GM18951 (cell line): ENCODE measurements around the gene UPK1A.
A peak's percentile ranks its signal among the peaks of the same experiment; 100 is the strongest.
"Not testable (repeated sequence)": the region's sequence is repeated elsewhere in the genome, so short reads cannot be mapped to it uniquely, and the experiment has no call there.

Experiments
- POLR2A ChIP-seq: IDR thresholded peaks from 4 replicates; pipeline ENCODE4 v1.6.1; 2011; ENCODE audit warnings: mild to moderate bottlenecking; ENCODE audit not compliant: insufficient read length, insufficient read depth; ENCODE audit errors: extremely low read depth
- in situ Hi-C: fragments of 300-500 bp; cut with MboI; formaldehyde crosslinking; loops from one replicate; pipeline ENCODE4 v1.12.0; 2022; ENCODE audit warnings: low sequenced_read_pairs, mixed read lengths, inconsistent platforms; ENCODE audit not compliant: unreplicated experiment

UPK1A gene

DNA sequence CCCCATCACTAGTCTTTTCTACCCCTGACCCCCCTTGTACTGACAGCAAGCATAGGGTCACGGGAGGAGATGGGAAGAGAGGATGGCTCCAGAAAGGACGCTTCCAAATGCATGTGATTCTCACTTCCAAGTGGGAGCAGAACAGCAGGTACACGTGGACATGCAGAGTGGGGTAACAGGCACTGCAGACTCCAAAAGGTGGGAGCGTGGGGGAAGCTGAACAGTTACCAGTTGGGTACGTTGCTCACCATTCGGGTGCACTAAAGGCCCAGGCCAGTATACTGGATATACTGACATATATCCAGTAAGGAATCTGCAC is 27.0 kb upstream of the UPK1A start:
- in situ Hi-C loops, result no loop called here
- no peak for TF ChIP-seq POLR2A

- in situ Hi-C loops, result no loop called here
- TF ChIP-seq POLR2A, result no peak
Observed at GRCh38 chr19:35639863-35640262, 26.5 kb upstream of the UPK1A start.

GRCh38 chr19:35641515-35642151 is 24.7 kb upstream of the UPK1A start, which contains the start of gene ETV2:
Gene ETV2 (plus strand): TSS chr19:35641745. CDS start chr19:35642461, 716 bp downstream.
- TF ChIP-seq POLR2A, result no peak
- in situ Hi-C loops, result no loop called here

DNA sequence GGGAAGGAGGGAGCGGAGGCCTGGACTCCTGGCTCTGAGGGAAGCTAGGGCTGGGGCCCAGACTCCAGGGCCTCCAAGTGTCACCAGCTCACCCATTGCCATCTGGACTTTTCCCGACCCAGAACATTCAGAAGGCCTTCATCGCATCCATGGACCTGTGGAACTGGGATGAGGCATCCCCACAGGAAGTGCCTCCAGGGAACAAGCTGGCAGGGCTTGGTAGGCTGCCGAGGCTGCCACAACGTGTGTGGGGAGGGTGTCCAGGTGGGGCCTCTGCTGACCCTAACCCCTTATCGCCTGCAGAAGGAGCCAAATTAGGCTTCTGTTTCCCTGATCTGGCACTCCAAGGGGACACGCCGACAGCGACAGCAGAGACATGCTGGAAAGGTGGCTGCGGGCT is 24.0 kb upstream of the UPK1A start:
- in situ Hi-C loops, result no loop called here
- TF ChIP-seq POLR2A, result no peak

GRCh38 chr19:35642798-35643254 is 23.5 kb upstream of the UPK1A start:
- in situ Hi-C loops, result no loop called here
- no peak for TF ChIP-seq POLR2A

DNA sequence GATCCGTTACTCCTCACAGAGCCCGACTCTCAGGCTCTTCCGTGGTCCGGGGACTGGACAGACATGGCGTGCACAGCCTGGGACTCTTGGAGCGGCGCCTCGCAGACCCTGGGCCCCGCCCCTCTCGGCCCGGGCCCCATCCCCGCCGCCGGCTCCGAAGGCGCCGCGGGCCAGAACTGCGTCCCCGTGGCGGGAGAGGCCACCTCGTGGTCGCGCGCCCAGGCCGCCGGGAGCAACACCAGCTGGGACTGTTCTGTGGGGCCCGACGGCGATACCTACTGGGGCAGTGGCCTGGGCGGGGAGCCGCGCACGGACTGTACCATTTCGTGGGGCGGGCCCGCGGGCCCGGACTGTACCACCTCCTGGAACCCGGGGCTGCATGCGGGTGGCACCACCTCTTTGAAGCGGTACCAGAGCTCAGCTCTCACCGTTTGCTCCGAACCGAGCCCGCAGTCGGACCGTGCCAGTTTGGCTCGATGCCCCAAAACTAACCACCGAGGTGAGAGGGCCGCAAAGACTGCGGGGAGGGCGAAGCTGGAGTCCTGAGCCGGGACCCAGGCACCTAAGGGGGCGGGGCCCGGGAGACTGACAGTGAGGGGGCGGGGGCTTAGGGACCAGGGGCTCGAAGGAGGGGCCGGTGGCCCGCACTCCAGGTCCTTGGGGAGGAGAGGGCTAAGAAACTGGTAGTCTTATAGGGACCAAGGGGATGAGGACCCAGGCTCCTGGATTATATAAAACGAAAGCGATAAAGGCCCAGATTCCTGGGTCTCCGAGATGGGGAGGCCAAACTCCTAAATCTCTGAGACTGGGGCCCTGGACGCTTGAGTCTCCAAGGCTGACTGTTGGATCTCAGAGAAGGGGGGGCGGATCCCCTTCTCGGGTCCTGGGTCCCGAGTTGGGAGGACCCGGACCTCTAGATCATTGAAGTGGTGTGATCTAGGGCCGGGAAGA is 22.8 kb upstream of the UPK1A start:
- peak; percentile 91 for TF ChIP-seq POLR2A
- in situ Hi-C loops, result no loop called here

DNA sequence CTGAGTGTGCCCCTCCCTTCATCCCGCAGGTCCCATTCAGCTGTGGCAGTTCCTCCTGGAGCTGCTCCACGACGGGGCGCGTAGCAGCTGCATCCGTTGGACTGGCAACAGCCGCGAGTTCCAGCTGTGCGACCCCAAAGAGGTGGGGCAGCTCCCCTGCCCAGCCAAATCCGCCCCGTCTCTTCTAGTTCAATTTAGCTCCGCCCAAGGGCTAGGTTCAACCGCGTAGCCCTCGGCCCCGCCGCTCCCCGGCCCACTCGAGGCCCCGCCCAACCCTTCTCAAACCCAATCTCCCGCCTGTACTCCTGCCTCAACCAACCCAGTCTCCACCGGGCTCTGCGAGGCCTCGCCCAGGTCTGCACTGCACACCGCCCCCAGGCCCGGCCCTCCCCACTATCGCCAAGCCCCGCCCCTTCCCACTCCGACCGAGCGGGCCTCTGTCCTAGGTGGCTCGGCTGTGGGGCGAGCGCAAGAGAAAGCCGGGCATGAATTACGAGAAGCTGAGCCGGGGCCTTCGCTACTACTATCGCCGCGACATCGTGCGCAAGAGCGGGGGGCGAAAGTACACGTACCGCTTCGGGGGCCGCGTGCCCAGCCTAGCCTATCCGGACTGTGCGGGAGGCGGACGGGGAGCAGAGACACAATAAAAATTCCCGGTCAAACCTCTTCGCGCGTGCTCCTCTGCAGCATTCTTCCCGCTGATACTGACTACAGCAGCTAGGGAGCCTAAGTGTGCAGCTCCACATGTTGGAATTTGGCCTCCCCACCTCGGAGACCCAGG is 21.9 kb upstream of the UPK1A start:
- in situ Hi-C loops, result no loop called here
- peak; percentile 55 for TF ChIP-seq POLR2A

- in situ Hi-C loops, result no loop called here
- TF ChIP-seq POLR2A, result no peak
Observed at GRCh38 chr19:35644987-35645679, 21.2 kb upstream of the UPK1A start.

DNA sequence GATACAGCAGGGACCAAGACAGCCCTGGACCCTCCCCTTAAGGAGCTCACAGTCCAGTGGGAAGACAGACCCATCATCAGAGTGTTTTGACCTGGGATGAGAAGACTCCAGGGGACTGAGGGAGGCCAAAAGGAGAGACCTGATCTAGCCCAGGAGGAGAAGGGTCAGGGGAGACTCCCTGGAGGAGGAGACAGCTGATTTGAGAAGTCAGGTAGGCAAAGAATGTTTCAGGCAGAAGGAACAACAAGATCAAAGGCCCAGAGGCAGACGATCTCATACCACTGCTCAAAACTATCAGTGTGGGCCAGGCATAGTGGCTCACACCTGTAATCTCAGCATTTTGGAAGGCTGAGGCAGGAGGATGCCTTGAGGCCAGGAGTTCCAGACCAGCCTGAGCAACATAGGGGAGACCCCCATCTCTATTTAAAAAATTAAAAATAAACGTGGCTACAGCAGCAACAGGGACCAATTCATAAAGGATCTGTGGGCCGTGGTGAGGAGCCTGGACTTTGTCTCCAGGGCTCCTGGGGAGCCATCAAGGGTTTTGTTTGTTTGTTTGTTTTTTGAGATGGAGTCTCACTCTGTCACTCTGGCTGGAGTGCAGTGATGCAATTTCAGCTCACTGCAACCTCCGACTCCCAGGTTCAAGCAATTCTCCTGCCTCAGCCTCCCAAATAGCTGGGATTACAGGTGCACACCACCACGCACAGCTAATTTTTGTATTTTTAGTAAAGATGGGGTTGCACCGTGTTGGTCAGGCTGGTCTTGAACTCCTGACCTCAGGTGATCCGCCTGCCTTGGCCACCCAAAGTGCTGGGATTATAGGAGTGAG is 20.4 kb upstream of the UPK1A start:
- in situ Hi-C loops, result no loop called here
- no peak for TF ChIP-seq POLR2A

- TF ChIP-seq POLR2A, result peak; percentile 92
- in situ Hi-C loops, result no loop called here
Observed at GRCh38 chr19:35648017-35648961, 18.0 kb upstream of the UPK1A start, which contains the start of gene COX6B1. Gene COX6B1 (plus strand): TSS chr19:35648323. CDS start chr19:35651244, 2,921 bp downstream.

DNA sequence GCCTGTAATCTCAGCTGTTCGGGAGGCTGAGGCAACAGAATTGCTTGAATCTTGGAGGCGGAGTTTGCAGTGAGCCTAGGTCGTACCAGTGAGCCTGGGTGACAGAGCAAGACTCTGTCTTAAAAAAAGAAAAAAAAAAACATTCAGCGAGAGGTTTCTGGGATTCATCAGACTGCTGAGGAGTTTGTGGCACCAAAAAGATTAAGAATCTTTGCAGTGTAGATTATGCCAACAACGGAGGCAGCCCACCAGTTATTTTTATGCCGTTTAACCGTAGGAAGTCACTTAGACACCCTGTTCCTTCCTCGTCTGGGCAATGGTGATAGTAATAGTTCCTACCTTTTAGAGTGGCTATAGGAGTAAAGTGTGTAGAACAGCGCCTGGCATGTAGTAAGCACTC is 15.7 kb upstream of the UPK1A start:
- in situ Hi-C loops, result no loop called here
- no peak for TF ChIP-seq POLR2A

GRCh38 chr19:35654828-35655227 is 11.5 kb upstream of the UPK1A start:
- in situ Hi-C loops, result not testable (repeated sequence)
